ENCODE results near the gene FLNB. TPM values are rescaled to one million over a fixed set of nuclear protein-coding genes. Genes with fewer than 3 reads are reported as not detected.

Gene FLNB
- total and polyA plus RNA-seq, 2 of the 13 experiments (the other 11 are each of a cell fraction or from before 2014, with no cell fraction given) = 106 to 130 TPM

- TF ChIP-seq ZNF710 (CRISPR knock-in tag; IDR thresholded peaks at IDR 0.05; ENCODE audit: borderline replicate concordance) (no peak), ZNF180 (CRISPR knock-in tag; IDR thresholded peaks at IDR 0.05; ENCODE audit: borderline replicate concordance, low read depth) (no peak), CEBPB (IDR thresholded peaks at IDR 0.05; ENCODE audit: borderline replicate concordance, low read depth, low read length) (no peak), TGIF2 (CRISPR knock-in tag; IDR thresholded peaks at IDR 0.05) (0 out of 2 replicates have a peak, but pooled peaks have one; percentile 40), SSRP1 (CRISPR knock-in tag; IDR thresholded peaks at IDR 0.05) (peak; percentile 59; the same call in 1 of the 2 replicates), MYC (CRISPR knock-in tag; IDR thresholded peaks at IDR 0.05; ENCODE audit: borderline replicate concordance) (no peak), DMAP1 (CRISPR knock-in tag; IDR thresholded peaks at IDR 0.05) (no peak), PITX1 (CRISPR knock-in tag; IDR thresholded peaks at IDR 0.05) (no peak), ZNF572 (CRISPR knock-in tag; IDR thresholded peaks at IDR 0.05) (no peak), ZNF383 (CRISPR knock-in tag; IDR thresholded peaks at IDR 0.05; ENCODE audit: borderline replicate concordance) (no peak), MXD1 (CRISPR knock-in tag; IDR thresholded peaks at IDR 0.05) (no peak), SKIL (CRISPR knock-in tag; IDR thresholded peaks at IDR 0.05; ENCODE audit: borderline replicate concordance) (no peak), RFX5 (IDR thresholded peaks at IDR 0.05; ENCODE audit: low read depth, low read length) (no peak), AFF4 (CRISPR knock-in tag; IDR thresholded peaks at IDR 0.05) (no peak), HNF4A (CRISPR knock-in tag; IDR thresholded peaks at IDR 0.05) (peak; percentile 68; the same call in 1 of the 2 replicates), GATAD2A (CRISPR knock-in tag; IDR thresholded peaks at IDR 0.05) (no peak; the same call in 1 of the 2 replicates), NFKB2 (CRISPR knock-in tag; IDR thresholded peaks at IDR 0.05; ENCODE audit: borderline replicate concordance) (no peak), BRCA1 (CRISPR knock-in tag; IDR thresholded peaks at IDR 0.05) (no peak), HMGA1 (CRISPR knock-in tag; conservative IDR thresholded peaks at IDR 0.05) (no peak), ZNF12 (CRISPR knock-in tag; IDR thresholded peaks at IDR 0.05) (no peak), CBFB (CRISPR knock-in tag; IDR thresholded peaks at IDR 0.05) (no peak)
Measured at GRCh38 chr3:58173029-58173668, 164.9 kb downstream of the FLNB start (continued).
